OCI-LY3 (cell line): ENCODE results near the gene KLHL20.
"Not testable (repeated sequence)": the region's sequence is repeated elsewhere in the genome, so short reads cannot be mapped to it uniquely, and the experiment has no call there.

Experiments used
- H2AFZ ChIP-seq: fragments of 200-600, 300-600 bp; shearing (Covaris generic); 2 replicates; pipeline ENCODE4 v1.6.0; 2014; ENCODE audit warnings: antibody characterized with exemption, low read depth, low read length
- H3K27ac ChIP-seq: fragments of 200-600, 300-600 bp; sonication (generic); 2 replicates; pipeline ENCODE4 v1.5.1; 2014; ENCODE audit warnings: mild to moderate bottlenecking, low read length, moderate library complexity, mixed read lengths
- H3K27me3 ChIP-seq: fragments of 200-600, 300-600 bp; sonication (generic); 2 replicates; pipeline ENCODE4 v1.6.1; 2014; ENCODE audit warnings: low read depth, low read length, mixed read lengths
- H3K36me3 ChIP-seq: fragments of 200-600, 300-600 bp; sonication (generic); replicated peaks from 2 replicates; pipeline ENCODE3; 2014; ENCODE audit warnings: low read depth, low read length, mixed read lengths
- H3K4me1 ChIP-seq: fragments of 300-600, 200-600 bp; sonication (generic); 2 replicates; pipeline ENCODE4 v1.6.1; 2014; ENCODE audit warnings: low read length, mixed read lengths
- H3K4me2 ChIP-seq: fragments of 200-600, 300-600 bp; sonication (generic); 2 replicates; pipeline ENCODE4 v1.6.1; 2014; ENCODE audit warnings: low read length, mixed read lengths
- H3K4me3 ChIP-seq: fragments of 300-600, 200-600 bp; sonication (generic); 2 replicates; pipeline ENCODE4 v1.5.1; 2014; ENCODE audit warnings: antibody characterized with exemption, mild to moderate bottlenecking, low read length, moderate library complexity
- H3K79me2 ChIP-seq: fragments of 300-600, 200-600 bp; shearing (Covaris generic); 2 replicates; pipeline ENCODE4 v1.6.1; 2014; ENCODE audit warnings: mild to moderate bottlenecking, low read length, mixed read lengths
- H3K9ac ChIP-seq: fragments of 300-600, 200-600 bp; shearing (Covaris generic); 2 replicates; pipeline ENCODE4 v1.6.0; 2014; ENCODE audit warnings: mild to moderate bottlenecking, low read length, moderate library complexity
- H3K9me3 ChIP-seq: fragments of 200-600, 300-600 bp; shearing (Covaris generic); 2 replicates; pipeline ENCODE4 v1.6.1; 2014; ENCODE audit warnings: low read length, mixed read lengths; ENCODE audit not compliant: insufficient read depth
- H4K20me1 ChIP-seq: fragments of 200-600, 300-600 bp; sonication (generic); 2 replicates; pipeline ENCODE4 v1.6.1; 2016; ENCODE audit warnings: low read length, mixed read lengths; ENCODE audit not compliant: insufficient read depth
- EZH2phosphoT487 ChIP-seq: fragments of 200-600 bp; shearing (Covaris generic); IDR thresholded peaks from 2 replicates; pipeline ENCODE4 v1.6.1; 2018; ENCODE audit warnings: antibody characterized with exemption, mixed run types, low read depth
- TF ChIP-seq, protein P1 (sequence below): fragments of 200-600, 300-600 bp; sonication (generic); IDR thresholded peaks from 2 replicates; pipeline ENCODE4 v1.5.1; 2014; ENCODE audit warnings: antibody characterized with exemption, low read length, low read depth

KLHL20 gene

DNA sequence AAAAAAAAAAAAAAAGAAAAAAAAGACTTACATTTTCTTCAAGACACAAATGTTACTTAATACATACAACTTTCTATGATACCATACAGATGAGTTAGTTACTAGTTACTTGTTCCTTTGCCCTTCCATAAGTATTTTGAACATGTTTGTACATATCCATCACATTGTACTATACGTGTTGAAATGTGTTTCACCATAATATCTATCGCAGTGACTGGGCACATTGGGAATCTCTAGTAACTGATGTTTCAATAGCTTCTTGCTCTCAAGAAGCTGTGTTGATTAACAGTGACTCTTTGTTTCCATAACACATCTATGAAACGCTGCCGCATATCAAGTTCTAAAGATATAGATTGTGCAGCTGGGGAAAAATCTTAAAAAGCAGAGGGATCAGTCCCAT, 42.9 kb downstream of the KLHL20 start:
- TF ChIP-seq, protein P1, sequence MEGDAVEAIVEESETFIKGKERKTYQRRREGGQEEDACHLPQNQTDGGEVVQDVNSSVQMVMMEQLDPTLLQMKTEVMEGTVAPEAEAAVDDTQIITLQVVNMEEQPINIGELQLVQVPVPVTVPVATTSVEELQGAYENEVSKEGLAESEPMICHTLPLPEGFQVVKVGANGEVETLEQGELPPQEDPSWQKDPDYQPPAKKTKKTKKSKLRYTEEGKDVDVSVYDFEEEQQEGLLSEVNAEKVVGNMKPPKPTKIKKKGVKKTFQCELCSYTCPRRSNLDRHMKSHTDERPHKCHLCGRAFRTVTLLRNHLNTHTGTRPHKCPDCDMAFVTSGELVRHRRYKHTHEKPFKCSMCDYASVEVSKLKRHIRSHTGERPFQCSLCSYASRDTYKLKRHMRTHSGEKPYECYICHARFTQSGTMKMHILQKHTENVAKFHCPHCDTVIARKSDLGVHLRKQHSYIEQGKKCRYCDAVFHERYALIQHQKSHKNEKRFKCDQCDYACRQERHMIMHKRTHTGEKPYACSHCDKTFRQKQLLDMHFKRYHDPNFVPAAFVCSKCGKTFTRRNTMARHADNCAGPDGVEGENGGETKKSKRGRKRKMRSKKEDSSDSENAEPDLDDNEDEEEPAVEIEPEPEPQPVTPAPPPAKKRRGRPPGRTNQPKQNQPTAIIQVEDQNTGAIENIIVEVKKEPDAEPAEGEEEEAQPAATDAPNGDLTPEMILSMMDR = no peak
- TF ChIP-seq EZH2phosphoT487 = no peak
- no peaks in the 10 kb centered on the region for H3K4me1 ChIP-seq
- peaks cover 39% of the 10 kb centered on the region for H3K36me3 ChIP-seq

DNA sequence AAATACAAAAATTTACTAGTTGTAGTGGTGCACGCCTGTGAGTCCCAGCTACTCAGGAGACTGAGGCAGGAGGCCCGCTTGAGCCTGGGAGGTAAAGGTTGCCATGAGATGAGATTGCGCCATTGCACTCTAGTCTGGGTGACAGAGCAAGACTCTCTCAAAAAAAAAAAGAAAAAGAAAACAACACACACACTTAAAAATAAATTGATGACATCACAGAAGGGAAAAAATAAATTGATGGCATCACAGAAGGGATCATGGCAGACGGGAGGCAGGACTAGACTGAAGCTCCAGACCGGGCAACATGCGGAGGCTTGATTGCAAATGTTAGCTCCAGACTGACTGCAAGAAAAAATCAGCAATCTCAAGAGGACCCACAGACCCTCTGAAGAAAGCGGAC, 43.3 kb downstream of the KLHL20 start:
- Histone ChIP-seq H3K36me3 (peaks cover 38% of the 10 kb centered on the region), H3K27ac (no peak overlapping the region), H2AFZ (no peak overlapping the region), H3K4me1 (no peaks in the 10 kb centered on the region), H4K20me1 (no peaks in the 10 kb centered on the region), H3K4me3 (no peak overlapping the region), H3K9me3 (no peaks in the 10 kb centered on the region), H3K9ac (no peak overlapping the region), H3K79me2 (no peaks in the 10 kb centered on the region), H3K27me3 (no peaks in the 10 kb centered on the region), H3K4me2 (no peak overlapping the region)
- no peak for TF ChIP-seq EZH2phosphoT487
- TF ChIP-seq, protein P1 = no peak

More for the DNA sequence above, 42.9 kb downstream of the KLHL20 start:
- Histone ChIP-seq H4K20me1 (no peaks in the 10 kb centered on the region), H3K79me2 (no peaks in the 10 kb centered on the region), H3K27ac (no peak overlapping the region), H3K4me3 (no peak overlapping the region), H3K9ac (no peak overlapping the region), H3K9me3 (no peaks in the 10 kb centered on the region), H3K4me2 (no peak overlapping the region), H3K27me3 (no peaks in the 10 kb centered on the region), H2AFZ (no peak overlapping the region)

DNA sequence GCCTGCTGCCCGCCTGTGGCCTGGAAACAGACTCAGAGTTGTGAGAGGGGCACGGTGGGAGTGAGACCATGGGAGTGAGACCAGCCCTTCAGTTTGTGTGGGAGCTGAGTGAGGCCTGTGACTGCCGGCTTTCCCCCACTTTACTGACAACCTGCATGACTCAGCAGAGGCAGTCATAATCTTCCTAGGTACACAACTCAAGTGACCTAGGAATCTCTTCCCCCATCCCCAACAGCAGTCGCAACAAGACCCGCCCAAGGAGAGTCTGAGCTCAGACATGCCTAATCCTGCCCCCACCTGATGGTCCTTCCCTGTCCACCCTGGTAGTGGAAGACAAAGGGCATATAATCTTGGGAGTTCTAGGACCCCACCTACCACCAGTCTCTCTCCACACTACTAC, 44.2 kb downstream of the KLHL20 start:
- Histone ChIP-seq H3K9me3 (no peaks in the 10 kb centered on the region), H3K4me1 (no peaks in the 10 kb centered on the region), H3K4me3 (no peak overlapping the region), H3K4me2 (no peak overlapping the region), H3K27me3 (no peaks in the 10 kb centered on the region), H2AFZ (no peak overlapping the region), H3K9ac (no peak overlapping the region), H4K20me1 (no peaks in the 10 kb centered on the region), H3K27ac (no peak overlapping the region), H3K79me2 (no peaks in the 10 kb centered on the region), H3K36me3 (peaks cover 35% of the 10 kb centered on the region)
- TF ChIP-seq, protein P1 = no peak
- no peak for TF ChIP-seq EZH2phosphoT487

DNA sequence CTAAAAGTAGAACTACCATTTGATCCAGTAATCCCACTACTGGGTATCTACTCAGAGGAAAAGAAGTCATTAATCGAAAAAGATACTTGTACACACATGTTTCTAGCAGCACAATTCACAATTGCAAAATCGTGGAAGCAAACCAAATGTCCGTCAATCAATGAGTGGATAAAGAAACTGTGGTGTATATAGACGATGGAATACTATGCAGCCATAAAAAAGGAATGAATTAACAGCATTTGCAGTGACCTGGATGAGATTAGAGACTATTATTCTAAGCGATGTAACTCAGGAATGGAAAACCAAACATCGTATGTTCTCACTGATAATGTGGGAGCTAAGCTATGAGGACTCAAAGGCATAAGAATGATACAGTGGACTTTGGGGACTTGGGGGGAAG, 49.5 kb downstream of the KLHL20 start:
- not testable (repeated sequence) for H3K79me2 ChIP-seq, H3K4me2 ChIP-seq, H3K9me3 ChIP-seq, H3K27me3 ChIP-seq, H3K27ac ChIP-seq, H3K36me3 ChIP-seq, H4K20me1 ChIP-seq, H3K4me1 ChIP-seq, H3K4me3 ChIP-seq, H2AFZ ChIP-seq, H3K9ac ChIP-seq

DNA sequence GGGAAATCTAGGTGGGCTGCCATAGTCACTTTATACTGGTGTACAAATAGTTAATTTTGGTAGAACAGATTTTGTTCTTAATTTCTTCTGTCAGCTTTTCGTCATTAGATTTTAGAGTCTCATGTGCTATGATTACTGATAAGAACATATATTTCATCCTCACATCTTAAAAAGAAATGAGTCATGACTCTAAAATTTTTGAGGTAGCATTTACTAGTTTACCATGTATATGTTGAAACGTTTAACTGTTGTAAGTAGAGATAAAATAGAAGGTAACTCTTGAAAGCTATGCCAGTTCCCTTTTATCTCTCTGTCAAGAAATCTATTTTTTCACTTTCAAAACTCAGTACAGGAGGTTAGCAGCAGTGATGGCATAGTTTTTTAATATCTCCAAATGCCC, 53.4 kb downstream of the KLHL20 start:
- no peaks in the 10 kb centered on the region for H4K20me1 ChIP-seq
- H3K36me3 ChIP-seq = peaks cover 5% of the 10 kb centered on the region
- no peak overlapping the region for H3K4me3 ChIP-seq
- no peaks in the 10 kb centered on the region for H3K9me3 ChIP-seq
- H3K9ac ChIP-seq = no peak overlapping the region
- H3K27me3 ChIP-seq = no peaks in the 10 kb centered on the region
- no peak overlapping the region for H2AFZ ChIP-seq
- H3K4me1 ChIP-seq = peaks cover 9% of the 10 kb centered on the region; the same call in 1 of the 2 replicates
- TF ChIP-seq, protein P1 = no peak
- TF ChIP-seq EZH2phosphoT487 = no peak
- no peak overlapping the region for H3K4me2 ChIP-seq
- no peaks in the 10 kb centered on the region for H3K79me2 ChIP-seq
- no peak overlapping the region for H3K27ac ChIP-seq
